HL-60/S4 treated with retinoic acid at 250 ng/mL for 4 days and 3 days (cell line): ENCODE results near the gene DKK3.

ENCODE experiments used
- in situ Hi-C: fragments of 300-500 bp; cut with MboI; formaldehyde crosslinking; loops from 2 replicates; pipeline ENCODE4 v1.7.0; 2022; ENCODE audit warnings: low sequenced_read_pairs

DKK3 gene

GRCh38 chr11:12006552-12007229 lies 1.7 kb downstream of the DKK3 start:
- in situ Hi-C loops = no loop called here

DNA sequence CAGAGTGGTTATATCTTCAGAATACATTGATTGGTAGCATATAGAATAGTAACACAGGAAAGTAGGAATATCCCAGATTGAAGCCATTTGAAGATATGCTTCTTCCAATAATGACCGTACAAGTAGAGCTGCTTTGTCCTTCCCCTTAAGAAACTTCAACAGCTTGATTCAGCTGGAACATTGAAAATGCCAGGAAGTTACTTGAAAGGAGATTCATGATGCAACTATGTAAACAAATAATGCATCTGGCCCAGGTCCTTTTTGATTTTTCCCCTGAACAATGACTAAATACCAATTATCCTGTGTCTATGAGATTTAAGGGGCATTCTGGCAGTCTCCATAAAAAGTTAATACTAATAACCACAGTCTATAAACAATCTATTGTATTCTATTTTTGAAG lies 3.0 kb downstream of the DKK3 start:
- in situ Hi-C loops = no loop called here

GRCh38 chr11:12005061-12005460 lies 3.4 kb downstream of the DKK3 start:
- in situ Hi-C loops = no loop called here

- in situ Hi-C loops = no loop called here
These were observed 4.6 kb downstream of the DKK3 start for GRCh38 chr11:12003815-12004214.

GRCh38 chr11:12003336-12003735 lies 5.1 kb downstream of the DKK3 start:
- in situ Hi-C loops = no loop called here

DNA sequence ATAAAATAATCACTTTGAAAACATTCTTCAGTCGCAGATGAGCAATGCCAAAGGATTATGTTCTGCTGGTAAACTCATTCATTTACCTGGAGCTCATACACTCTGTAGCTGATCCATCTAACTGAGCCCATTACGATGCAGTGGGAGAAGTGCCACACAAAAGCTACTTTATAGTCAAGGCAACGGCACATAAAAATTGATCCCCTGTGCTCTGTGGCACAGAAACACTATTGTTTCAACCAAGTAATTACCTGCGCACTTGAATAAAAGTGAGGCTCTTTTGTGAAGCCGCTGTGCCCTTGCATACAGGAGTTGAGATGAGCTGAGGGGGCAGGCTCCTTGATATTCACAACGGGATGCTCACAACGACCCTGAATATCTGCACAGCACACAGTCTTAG lies 7.2 kb downstream of the DKK3 start:
- in situ Hi-C loops = no loop called here

GRCh38 chr11:11998091-11998781 lies 10.2 kb downstream of the DKK3 start:
- in situ Hi-C loops = no loop called here

DNA sequence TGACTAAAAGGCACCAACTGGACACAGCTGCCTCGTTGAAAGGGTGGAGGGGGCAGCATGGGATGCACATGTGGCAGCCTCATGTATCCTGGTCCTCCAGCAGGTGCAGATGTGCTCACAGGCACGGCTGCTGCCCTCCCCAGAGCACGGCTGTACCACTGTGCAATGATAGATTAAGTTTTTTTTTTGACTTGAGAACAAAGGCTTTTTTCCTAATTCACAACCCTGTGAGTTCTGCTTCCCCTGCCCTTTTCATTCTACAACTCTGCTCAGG lies 11.4 kb downstream of the DKK3 start:
- in situ Hi-C loops = no loop called here

DNA sequence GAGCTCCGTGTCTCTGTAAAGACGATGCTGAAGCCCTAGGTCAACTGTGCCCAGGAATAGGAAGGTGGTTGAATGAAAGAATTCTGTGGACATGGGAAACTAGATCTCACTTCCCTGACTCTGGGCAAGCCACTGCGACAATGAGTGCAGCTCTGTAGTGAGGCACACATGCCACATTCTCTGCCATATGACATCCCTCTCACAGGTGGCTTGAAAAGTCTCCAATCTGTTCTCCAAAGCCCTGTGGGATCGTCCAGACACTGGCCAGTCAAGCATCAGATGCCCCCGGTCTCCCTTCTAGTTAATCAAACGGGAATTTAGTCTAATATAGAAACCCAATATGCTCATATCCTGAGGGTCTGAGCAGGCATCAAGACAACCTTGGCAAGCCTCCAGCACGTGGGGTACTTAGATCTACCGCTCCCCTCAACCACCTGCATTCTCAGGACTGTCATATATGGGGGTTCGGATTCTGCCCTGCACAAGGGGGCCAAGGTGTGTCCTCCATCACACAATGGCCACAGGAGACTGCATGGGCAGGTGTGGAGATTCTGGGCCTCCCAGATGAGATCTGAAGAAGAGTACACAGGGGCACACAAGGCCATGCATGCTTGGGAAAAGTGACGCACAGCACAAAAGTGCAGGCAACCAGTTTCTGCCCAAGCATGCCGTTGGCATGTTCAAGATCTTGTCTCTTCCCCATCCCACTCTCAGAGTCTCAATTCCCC lies 11.9 kb downstream of the DKK3 start:
- in situ Hi-C loops = no loop called here

DNA sequence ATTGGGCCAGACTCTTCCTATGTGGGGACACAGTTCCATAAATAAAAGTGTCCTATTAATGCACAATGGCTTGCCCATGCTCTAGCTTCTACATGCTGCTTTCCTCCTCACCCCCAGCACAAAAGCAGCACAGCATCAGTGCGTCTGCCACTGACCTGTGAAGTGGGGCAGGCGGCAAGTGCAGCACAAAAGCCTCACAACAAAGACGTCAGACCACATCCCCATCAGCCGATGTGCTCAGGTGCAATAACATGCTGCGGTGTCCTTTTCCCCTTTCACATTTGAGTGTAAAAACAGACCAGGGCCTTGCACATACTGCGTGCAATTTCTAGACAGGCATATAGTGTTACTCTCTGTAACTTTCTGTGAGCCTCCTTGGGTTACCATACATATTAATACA lies 12.8 kb downstream of the DKK3 start:
- in situ Hi-C loops = no loop called here

DNA sequence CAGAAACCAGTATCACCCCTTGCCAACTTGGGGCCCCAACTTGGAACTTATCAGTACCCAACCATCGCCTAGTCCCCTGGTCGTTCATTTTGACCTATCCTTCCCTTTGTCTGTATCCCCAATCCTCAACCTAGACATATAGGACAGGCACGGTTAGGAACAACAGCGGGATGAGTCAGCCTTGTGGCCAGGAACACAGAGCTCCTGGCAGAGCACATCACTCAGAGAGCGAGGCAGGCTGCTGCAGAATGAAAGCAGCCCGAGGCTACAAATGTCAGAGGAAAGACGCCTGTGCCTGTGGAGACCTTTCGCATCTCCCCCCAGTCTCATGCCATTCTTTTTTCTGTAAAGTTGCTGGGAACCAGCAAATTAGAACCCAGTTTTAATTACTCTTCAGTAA lies 14.6 kb downstream of the DKK3 start:
- in situ Hi-C loops = no loop called here

DNA sequence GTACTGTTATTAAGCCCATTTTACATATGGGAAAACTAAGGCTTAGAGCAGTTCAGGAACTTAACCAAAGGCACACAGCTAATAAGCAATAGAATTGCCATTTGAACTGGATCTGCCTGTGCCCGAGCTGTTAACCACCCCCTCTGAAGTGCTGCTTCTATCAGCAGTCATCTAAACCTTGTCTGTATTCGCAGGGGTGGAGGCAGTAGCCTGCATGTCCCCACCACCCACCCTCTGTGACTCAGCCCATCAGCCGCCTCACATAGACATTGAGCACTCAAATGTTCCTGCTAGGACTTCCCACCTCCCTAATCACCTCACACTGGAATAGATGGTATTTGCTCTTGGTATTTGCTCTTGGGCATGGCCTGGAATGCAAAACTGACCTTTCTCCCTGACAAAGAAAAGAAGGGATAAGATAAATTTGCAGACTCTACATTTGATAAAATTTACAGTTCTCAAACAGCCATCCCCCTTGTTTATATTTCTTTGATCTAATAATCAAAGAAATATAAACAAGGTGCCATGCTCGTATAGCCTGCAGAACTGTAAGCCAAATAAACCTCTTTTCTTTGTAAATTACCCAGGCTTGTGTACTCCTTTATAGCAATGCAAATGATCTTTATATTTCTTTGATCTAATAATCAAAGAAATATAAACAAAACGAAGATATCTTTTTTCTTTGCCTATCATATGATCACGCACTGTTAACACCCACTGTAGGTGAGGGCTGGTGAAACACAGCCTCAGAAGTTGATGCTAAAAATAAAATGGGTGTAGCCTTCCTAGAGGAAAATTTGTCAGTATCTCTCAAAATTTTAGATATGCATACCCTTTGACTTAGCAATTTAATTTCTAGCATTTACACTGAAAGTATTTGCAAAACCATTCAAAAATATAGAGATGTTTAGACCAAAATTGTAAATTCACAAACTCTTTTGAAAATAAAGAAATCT lies 15.9 kb downstream of the DKK3 start:
- in situ Hi-C loops = no loop called here

- in situ Hi-C loops = no loop called here
These were observed 18.4 kb downstream of the DKK3 start for GRCh38 chr11:11989774-11990744.

DNA sequence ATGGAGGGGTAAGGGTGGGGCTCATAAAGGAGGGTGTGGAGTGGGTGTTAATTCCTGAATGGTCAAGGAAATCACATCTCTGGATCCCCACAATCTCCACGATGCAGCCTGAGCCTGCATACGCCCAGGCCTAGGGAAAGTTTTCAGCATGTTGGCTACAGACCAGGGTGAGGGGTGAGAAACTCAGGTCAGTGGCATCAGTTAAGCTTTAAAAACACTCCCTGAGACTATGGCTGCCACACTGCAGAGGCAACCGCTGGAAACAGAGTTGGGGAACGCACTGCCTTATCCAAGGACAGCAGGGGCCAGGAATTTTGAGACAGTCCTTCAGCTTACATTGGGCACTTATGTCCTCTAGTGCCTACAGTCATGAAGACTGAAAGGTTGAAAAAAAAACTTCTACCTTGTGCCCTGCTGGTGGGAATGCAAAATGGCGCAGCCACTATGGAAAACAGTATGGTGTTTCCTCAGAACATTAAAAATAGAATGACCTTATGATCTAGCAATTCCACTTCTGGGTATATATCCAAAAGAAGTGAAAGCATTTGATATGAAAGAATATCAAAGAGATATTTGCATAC lies 19.7 kb downstream of the DKK3 start:
- in situ Hi-C loops = no loop called here

- in situ Hi-C loops = no loop called here
These were observed 20.3 kb downstream of the DKK3 start for GRCh38 chr11:11988099-11988651.

- in situ Hi-C loops = no loop called here
These were observed 20.9 kb downstream of the DKK3 start for GRCh38 chr11:11987503-11988022.

- in situ Hi-C loops = no loop called here
These were observed 22.2 kb downstream of the DKK3 start for GRCh38 chr11:11985954-11986949.
